Stimulated activated CD4-positive, alpha-beta T cell treated with anti-CD3 and anti-CD28 coated beads, TNF-alpha, amount 100 ng/mL, for 24 hours (primary cell): ENCODE results near the gene VPREB1.
"Not testable (repeated sequence)": the region's sequence is repeated elsewhere in the genome, so short reads cannot be mapped to it uniquely, and the experiment has no call there.

Experiments used
- DNase-seq, 3 experiments: peaks; one replicate each; pipeline ENCODE4 v3.0.0-alpha.2; 2020; ENCODE audit warnings: low read depth in 3 of 3

The VPREB1 gene

GRCh38 chr22:22214819-22215329 lies 29.7 kb upstream of the VPREB1 start:
- no peak for DNase-seq

- no peak for DNase-seq
Observed at GRCh38 chr22:22215659-22216449, 28.7 kb upstream of the VPREB1 start.

DNA sequence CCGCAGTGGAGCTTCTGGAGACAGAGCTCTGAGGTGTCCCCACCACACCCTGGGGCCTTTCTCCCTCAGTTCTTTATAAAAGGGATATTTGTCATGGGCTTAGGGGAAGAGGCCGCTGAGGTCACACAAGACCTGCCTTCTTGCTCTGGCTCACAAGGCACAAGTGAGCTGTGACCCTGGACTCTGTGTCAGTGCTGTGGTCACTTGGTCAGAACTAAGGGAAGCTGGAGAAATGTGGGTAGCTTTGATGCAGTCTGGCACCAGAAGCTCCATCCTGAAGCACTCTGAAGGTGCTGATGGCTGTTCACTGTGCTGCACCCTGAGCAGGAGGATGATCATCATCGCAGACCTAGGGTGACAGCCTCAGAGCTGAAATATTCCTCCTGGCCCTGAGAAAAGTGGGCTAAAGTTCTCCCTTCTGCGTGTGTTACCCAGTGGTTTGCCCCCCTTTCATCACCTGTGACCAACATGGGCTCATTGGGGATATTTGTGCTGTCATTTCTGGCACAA lies 28.1 kb upstream of the VPREB1 start:
- DNase-seq, result no peak

- DNase-seq, result no peak
Observed at GRCh38 chr22:22218302-22218701, 26.3 kb upstream of the VPREB1 start.

GRCh38 chr22:22219140-22219996 lies 25.2 kb upstream of the VPREB1 start:
- no peak for DNase-seq

DNA sequence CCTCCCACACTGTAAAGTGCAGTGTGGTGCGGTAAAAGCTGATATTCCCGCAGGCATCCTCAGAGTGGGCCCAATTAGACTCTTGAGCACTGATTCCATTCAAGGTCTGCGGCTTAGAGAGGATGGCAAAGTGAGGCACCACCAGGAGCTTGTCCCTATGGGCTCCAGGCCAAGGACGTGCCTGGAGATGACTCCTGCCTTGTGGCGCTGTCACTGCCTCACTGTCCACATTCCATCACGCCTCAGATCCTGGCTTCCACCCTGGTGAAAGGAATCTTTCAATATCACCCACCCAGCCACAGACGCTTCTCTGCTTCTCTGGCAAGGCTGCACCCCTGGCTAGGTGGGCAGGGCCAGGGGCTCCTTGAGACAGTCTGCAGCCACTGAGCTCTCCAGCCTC lies 23.5 kb upstream of the VPREB1 start:
- DNase-seq, result not testable (repeated sequence)

DNA sequence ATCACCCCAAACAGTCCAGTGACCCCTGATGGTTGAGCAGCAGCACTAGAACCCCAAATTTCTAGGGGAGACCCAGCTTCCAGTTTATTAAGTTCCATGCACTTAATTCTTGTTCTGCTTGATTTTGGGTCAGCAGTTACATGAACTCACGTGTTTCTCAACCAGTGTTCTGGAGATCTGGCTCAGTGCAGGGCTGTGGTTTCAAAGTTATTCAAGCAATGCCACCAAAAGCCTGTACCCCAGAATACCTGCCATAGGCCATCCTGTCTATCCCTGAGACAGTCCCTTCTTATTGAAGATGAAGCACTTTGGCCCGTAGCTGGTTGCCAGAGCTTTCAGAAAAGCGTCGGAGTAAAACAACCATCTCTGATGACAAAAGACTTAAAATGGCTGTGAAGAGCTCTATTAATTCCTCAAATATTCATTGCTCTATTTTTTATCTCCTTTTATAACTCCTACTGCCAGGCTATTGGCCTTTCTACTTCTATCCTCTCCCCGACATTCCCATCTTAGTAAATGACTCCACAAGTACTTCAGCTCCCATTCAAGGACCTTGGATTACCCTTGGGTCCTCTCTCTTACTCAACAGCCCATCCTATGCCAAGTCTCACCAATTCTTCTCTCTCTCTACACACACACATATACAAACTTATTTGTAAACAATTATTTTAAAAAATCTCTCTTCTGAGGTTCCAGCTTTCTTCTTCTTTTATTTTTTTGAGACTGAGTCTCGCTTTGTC lies 18.0 kb upstream of the VPREB1 start:
- no peak for DNase-seq

- no peak for DNase-seq
Observed at GRCh38 chr22:22228421-22228820, 16.2 kb upstream of the VPREB1 start.

DNA sequence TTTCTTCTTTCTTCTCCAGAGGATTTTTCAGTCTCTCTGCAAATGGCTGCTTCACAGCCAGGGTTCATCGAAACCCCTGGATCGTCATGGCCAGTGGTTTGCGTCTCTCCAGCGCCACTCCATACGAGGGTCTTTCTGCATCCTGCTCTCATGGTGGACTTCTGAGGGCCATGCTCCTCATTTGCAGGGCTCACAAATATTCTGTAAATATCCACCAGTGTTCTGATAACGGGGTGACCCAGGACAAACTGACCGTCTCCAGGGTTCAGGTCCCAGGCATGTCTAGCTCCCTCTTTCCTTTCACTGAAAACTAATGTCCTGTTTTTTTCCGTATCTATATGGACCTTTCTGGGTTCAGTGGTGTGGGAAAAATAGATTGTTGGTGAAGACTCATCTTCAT lies 15.7 kb upstream of the VPREB1 start:
- no peak for DNase-seq

GRCh38 chr22:22229683-22230420 lies 14.7 kb upstream of the VPREB1 start:
- DNase-seq, result no peak

DNA sequence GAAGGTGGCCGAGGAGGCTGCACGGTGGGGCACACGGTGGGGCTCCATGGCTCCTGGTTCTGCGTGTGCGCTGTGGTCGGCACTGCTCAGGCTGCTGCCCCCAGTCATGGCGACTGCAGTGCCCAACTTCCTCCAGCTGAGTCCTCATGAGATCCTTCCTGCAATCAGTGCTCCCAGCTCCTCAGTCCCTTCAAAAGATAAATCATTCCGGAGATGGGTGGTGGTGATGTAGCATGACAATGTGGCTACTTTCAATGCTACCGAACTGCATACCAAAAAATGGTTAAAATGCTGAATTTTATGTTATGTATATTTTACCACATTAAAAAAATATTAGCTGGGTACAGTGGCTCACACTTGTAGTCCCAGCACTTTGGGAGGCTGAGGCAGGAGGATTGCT lies 14.1 kb upstream of the VPREB1 start:
- no peak for DNase-seq

DNA sequence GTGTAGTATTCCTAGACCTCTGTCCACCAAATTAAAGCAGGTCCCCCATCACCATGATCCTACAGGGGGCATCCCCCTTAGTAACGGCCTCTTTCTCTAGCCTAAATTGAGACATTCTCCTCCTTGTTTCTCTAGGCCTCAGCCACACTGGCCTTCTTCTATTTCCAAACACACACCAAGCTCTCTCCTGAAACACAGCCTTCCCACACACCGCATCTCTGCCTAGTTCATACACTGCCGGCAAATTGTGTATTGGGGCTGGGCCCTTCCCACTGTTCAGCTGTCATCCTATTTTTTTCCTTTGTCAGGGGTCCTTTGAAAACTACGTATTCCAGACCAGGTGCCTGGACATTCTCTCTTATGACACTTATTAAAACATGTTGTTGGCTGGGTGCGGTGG lies 11.5 kb upstream of the VPREB1 start:
- DNase-seq, result no peak

- peak; percentile 35 to 60 (median 54) for DNase-seq
Observed at GRCh38 chr22:22235558-22235957, 9.0 kb upstream of the VPREB1 start.

- no peak for DNase-seq
Observed at GRCh38 chr22:22237521-22237920, 7.1 kb upstream of the VPREB1 start.

GRCh38 chr22:22239311-22239939 lies 5.2 kb upstream of the VPREB1 start:
- no peak for DNase-seq

GRCh38 chr22:22241554-22241898 lies 3.1 kb upstream of the VPREB1 start:
- no peak for DNase-seq

DNA sequence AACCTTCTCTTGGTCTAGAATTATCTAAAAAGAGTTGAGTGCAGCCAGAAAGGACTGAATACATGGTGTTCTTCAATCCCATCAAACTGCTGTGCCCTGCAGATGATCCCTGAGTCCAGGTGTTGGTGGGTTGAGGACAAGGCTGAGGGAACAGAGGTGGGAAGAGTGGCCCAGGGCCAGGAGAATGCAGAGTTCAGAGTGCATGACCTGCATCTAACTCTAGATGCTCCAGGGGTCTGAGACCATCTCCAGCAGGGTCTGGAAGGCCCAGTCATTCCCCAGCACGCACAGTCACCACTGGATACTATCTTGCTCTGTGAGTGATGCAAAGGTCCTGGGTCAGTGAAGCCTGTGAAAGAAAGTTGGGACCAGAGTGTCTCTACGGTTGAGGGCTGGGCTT lies 2.1 kb upstream of the VPREB1 start:
- no peak for DNase-seq

DNA sequence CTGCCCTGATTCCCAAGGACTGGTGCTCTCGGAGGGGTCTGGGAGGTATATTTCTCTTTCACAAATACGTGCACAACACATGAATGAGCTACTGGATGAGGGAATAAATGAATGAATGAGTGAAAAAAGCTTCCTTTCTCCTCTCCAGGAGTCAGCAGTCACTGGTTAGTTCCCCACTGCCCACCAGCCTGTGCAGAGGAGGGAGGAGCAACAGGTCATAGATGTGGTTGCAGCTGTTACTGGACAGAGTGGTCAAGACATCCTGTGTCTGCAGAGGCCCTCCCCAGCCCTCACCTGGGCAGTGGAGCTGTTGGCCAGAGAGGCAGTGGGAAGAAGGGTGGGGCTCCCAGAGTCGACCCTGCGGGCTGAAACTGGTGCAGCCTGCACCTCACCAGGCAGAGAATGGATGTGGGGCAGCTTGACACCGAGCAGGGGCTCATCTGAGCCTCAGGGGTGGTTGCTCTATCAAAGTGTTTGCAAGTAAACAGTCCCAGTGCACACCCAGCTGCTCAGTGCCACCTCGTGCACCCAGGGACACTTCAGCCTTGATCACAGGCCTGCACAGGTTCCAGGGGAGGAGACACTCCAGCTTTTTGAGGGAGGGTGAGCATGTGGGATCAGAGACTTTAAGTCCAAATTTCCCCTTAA lies 1.4 kb upstream of the VPREB1 start:
- no peak for DNase-seq

DNA sequence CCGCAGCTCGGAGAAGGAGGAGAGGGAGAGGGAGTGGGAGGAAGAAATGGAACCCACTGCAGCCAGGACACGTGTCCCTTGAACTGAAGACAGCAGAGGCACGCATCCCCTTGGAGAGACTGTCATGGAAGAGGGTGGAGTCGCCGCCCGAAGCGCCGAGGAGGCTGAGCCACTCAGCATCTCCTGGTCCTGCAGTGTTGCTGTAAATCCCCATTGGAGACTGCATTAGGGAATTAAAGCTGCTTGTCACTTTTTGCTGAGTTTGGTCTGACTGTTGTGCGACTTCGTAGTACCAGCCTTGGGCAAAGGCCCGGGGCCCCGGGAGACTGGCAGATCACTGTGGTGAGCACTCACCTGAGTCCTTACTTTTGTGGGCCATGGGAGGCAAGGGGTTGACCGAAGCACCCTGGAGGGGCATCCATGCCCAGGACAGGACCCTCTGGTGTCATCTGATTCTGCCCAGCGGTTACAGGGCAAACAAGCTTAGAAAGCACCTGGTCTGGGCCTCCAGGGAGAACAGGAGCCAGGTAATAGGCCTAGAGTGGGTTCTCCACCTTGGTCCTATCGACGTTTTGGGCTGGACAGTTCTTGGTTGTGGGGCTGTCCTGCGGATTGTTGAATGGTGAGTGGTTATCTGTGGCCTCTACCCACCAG lies 797 bp downstream of the VPREB1 start:
- no peak for DNase-seq
